HEK293 (cell line): ENCODE data around the gene AXL.
"Not testable (repeated sequence)": the region's sequence is repeated elsewhere in the genome, so short reads cannot be mapped to it uniquely, and the experiment has no call there.

Source experiments
- CTCF ChIA-PET: fragments of 350-600 bp; formaldehyde crosslinking; extraction: SDS; loops from one replicate; lab custom pipeline; 2021; ENCODE audit warnings: antibody characterized with exemption; lab: Yijun Ruan, JAX
- POLR2A ChIA-PET: fragments of 300-600 bp; formaldehyde crosslinking; extraction: SDS; loops from one replicate; lab custom pipeline; 2020; ENCODE audit warnings: antibody characterized with exemption, inconsistent platforms; lab: Yijun Ruan, JAX
- H3K27ac ChIP-seq: fragments of 200-500 bp; sonication (Bioruptor generic); 2 replicates; pipeline ENCODE4 v1.5.1; 2014; ENCODE audit warnings: low read depth, low read length, control low read depth, inconsistent platforms; ENCODE audit errors: extremely low read depth
- H3K36me3 ChIP-seq, 2 experiments: fragments of 200-500 bp in 1 of 2; sonication (Bioruptor generic) in 1 of 2; 1 replicate in 1 of 2; 2 replicates in 1 of 2; pipeline ENCODE4 v1.5.1; 2014 to 2017; ENCODE audit warnings: inconsistent platforms in 2 of 2, low read length in 2 of 2; ENCODE audit not compliant: control insufficient read depth in 2 of 2, insufficient read depth in 1 of 2
- H3K4me1 ChIP-seq: fragments of 200-500 bp; sonication (Bioruptor generic); 2 replicates; pipeline ENCODE4 v1.5.1; 2014; ENCODE audit warnings: mild to moderate bottlenecking, low read length, inconsistent platforms; ENCODE audit not compliant: control insufficient read depth, insufficient read depth
- H3K4me3 ChIP-seq: 2 replicates; pipeline ENCODE4 v1.5.1; 2011; ENCODE audit warnings: low read depth, mild to moderate bottlenecking, control low read depth, low read length, moderate library complexity
- H3K9me3 ChIP-seq: fragments of 200-500 bp; sonication (Bioruptor generic); 2 replicates; pipeline ENCODE4 v1.5.1; 2014; ENCODE audit warnings: low read depth, low read length, inconsistent platforms; ENCODE audit not compliant: control insufficient read depth, insufficient read depth
- EGR2 ChIP-seq: fragments of 450-650 bp; formaldehyde crosslinking; IDR thresholded peaks from 2 replicates; pipeline ENCODE4 v1.5.1; 2016; ENCODE audit warnings: low read depth, missing biosample characterization, missing genetic modification characterization
- GLIS1 ChIP-seq: fragments of 450-650 bp; formaldehyde crosslinking; IDR thresholded peaks from 2 replicates; pipeline ENCODE4 v1.5.1; 2016; ENCODE audit warnings: missing biosample characterization, missing genetic modification characterization
- KLF1 ChIP-seq: fragments of 450-650 bp; formaldehyde crosslinking; IDR thresholded peaks from 2 replicates; pipeline ENCODE4 v1.5.1; 2016; ENCODE audit warnings: missing biosample characterization, missing genetic modification characterization
- KLF8 ChIP-seq: fragments of 450-650 bp; formaldehyde crosslinking; IDR thresholded peaks from 2 replicates; pipeline ENCODE4 v1.5.1; 2016; ENCODE audit warnings: missing biosample characterization, missing genetic modification characterization
- SCRT2 ChIP-seq: fragments of 450-650 bp; formaldehyde crosslinking; IDR thresholded peaks from 2 replicates; pipeline ENCODE4 v1.5.1; 2016; ENCODE audit warnings: missing biosample characterization, missing genetic modification characterization
- SP7 ChIP-seq: fragments of 450-650 bp; formaldehyde crosslinking; IDR thresholded peaks from 2 replicates; pipeline ENCODE4 v1.5.1; 2016; ENCODE audit warnings: missing biosample characterization, missing genetic modification characterization
- ZBTB10 ChIP-seq: fragments of 450-650 bp; formaldehyde crosslinking; IDR thresholded peaks from 2 replicates; pipeline ENCODE4 v1.5.1; 2016; ENCODE audit warnings: missing biosample characterization, missing genetic modification characterization
- ZBTB17 ChIP-seq: fragments of 450-650 bp; formaldehyde crosslinking; IDR thresholded peaks from 2 replicates; pipeline ENCODE4 v1.5.1; 2016; ENCODE audit warnings: missing biosample characterization, missing genetic modification characterization
- ZNF2 ChIP-seq: fragments of 450-650 bp; formaldehyde crosslinking; IDR thresholded peaks from 2 replicates; pipeline ENCODE4 v1.5.1; 2016; ENCODE audit warnings: missing biosample characterization, missing genetic modification characterization
- ZNF239 ChIP-seq: fragments of 450-650 bp; formaldehyde crosslinking; IDR thresholded peaks from 2 replicates; pipeline ENCODE4 v1.5.1; 2016; ENCODE audit warnings: missing biosample characterization, missing genetic modification characterization
- ZNF366 ChIP-seq: fragments of 450-650 bp; formaldehyde crosslinking; conservative IDR thresholded peaks from 2 replicates; pipeline ENCODE4 v1.5.1; 2016; ENCODE audit warnings: missing biosample characterization, missing genetic modification characterization
- ZNF394 ChIP-seq: fragments of 450-650 bp; formaldehyde crosslinking; IDR thresholded peaks from 2 replicates; pipeline ENCODE4 v1.5.1; 2016; ENCODE audit warnings: missing biosample characterization, missing genetic modification characterization, mild to moderate bottlenecking, moderate library complexity, borderline replicate concordance
- ZNF600 ChIP-seq: fragments of 450-650 bp; formaldehyde crosslinking; IDR thresholded peaks from 2 replicates; pipeline ENCODE4 v1.5.1; 2016; ENCODE audit warnings: missing biosample characterization, missing genetic modification characterization
- ZNF654 ChIP-seq: fragments of 450-650 bp; formaldehyde crosslinking; IDR thresholded peaks from 2 replicates; pipeline ENCODE4 v1.5.1; 2016; ENCODE audit warnings: low read depth, missing biosample characterization, missing genetic modification characterization
- ZNF660 ChIP-seq: fragments of 450-650 bp; IDR thresholded peaks from 2 replicates; pipeline ENCODE4 v1.5.1; 2018; ENCODE audit warnings: missing biosample characterization, mild to moderate bottlenecking, missing genetic modification characterization
- ZNF692 ChIP-seq: fragments of 450-650 bp; formaldehyde crosslinking; IDR thresholded peaks from 2 replicates; pipeline ENCODE4 v1.5.1; 2016; ENCODE audit warnings: missing biosample characterization, missing genetic modification characterization
- ZSCAN30 ChIP-seq: fragments of 450-650 bp; IDR thresholded peaks from 2 replicates; pipeline ENCODE4 v1.5.1; 2018; ENCODE audit warnings: missing biosample characterization, mild to moderate bottlenecking, missing genetic modification characterization, moderate library complexity
- ZXDB ChIP-seq: fragments of 450-650 bp; formaldehyde crosslinking; IDR thresholded peaks from 2 replicates; pipeline ENCODE4 v1.5.1; 2016; ENCODE audit warnings: missing biosample characterization, missing genetic modification characterization
- TF ChIP-seq, protein P1 (sequence below): fragments of 450-650 bp; formaldehyde crosslinking; IDR thresholded peaks from 2 replicates; pipeline ENCODE4 v1.5.1; 2016; ENCODE audit warnings: missing biosample characterization, missing genetic modification characterization
- TF ChIP-seq, protein P2 (sequence below): fragments of 450-650 bp; formaldehyde crosslinking; IDR thresholded peaks from 2 replicates; pipeline ENCODE4 v1.5.1; 2016; ENCODE audit warnings: missing biosample characterization, missing genetic modification characterization
- TF ChIP-seq, protein P3 (sequence below): fragments of 450-650 bp; IDR thresholded peaks from 2 replicates; pipeline ENCODE4 v1.5.1; 2018; ENCODE audit warnings: missing biosample characterization, mild to moderate bottlenecking, missing genetic modification characterization

AXL gene

GRCh38 chr19:41204338-41204737 lies 14.7 kb upstream of the AXL start:
- H3K27ac ChIP-seq, H3K4me1 ChIP-seq, H3K4me3 ChIP-seq, H3K9me3 ChIP-seq, H3K36me3 ChIP-seq: not testable (repeated sequence)
- POLR2A ChIA-PET, result interaction anchor here (0.7 to 2.7 kb wide), 6 partner anchors 22 to 104 kb away, joined by 3 to 64 read pairs (median 6); partner anchors contain the start of gene HNRNPUL1
- CTCF ChIA-PET, result interaction anchor here (0.5 to 11.0 kb wide), 42 partner anchors 9 to 502 kb away, joined by 3 to 184 read pairs (median 4); partner anchors contain the start of genes AXL and HNRNPUL1
- peak; percentile 97 for TF ChIP-seq ZNF654
- TF ChIP-seq ZNF239 (tag by site-specific recombination), result 0 out of 2 replicates have a peak, but pooled peaks have one; percentile 8
- TF ChIP-seq ZNF600, result peak; percentile 41; the same call in 1 of the 2 replicates
- TF ChIP-seq KLF8 (tag by site-specific recombination), result peak; percentile 58; the same call in 1 of the 2 replicates
- TF ChIP-seq, protein P1, sequence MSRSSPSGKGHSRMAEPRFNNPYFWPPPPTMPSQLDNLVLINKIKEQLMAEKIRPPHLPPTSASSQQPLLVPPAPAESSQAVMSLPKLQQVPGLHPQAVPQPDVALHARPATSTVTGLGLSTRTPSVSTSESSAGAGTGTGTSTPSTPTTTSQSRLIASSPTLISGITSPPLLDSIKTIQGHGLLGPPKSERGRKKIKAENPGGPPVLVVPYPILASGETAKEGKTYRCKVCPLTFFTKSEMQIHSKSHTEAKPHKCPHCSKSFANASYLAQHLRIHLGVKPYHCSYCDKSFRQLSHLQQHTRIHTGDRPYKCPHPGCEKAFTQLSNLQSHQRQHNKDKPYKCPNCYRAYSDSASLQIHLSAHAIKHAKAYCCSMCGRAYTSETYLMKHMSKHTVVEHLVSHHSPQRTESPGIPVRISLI (tag by site-specific recombination), result peak; percentile 27; the same call in 1 of the 2 replicates
- 0 out of 2 replicates have a peak, but pooled peaks have one; percentile 7 for TF ChIP-seq KLF1 (tag by site-specific recombination)
- 0 out of 2 replicates have a peak, but pooled peaks have one; percentile 49 for TF ChIP-seq ZXDB
- peak; percentile 17; the same call in 1 of the 2 replicates for TF ChIP-seq SCRT2
- 0 out of 2 replicates have a peak, but pooled peaks have one; percentile 27 for TF ChIP-seq GLIS1
- peak; percentile 60 for TF ChIP-seq SP7
- 0 out of 2 replicates have a peak, but pooled peaks have one; percentile 6 for TF ChIP-seq EGR2 (tag by site-specific recombination)
- peak; percentile 55; the same call in 1 of the 2 replicates for TF ChIP-seq ZBTB17
- TF ChIP-seq, protein P2, sequence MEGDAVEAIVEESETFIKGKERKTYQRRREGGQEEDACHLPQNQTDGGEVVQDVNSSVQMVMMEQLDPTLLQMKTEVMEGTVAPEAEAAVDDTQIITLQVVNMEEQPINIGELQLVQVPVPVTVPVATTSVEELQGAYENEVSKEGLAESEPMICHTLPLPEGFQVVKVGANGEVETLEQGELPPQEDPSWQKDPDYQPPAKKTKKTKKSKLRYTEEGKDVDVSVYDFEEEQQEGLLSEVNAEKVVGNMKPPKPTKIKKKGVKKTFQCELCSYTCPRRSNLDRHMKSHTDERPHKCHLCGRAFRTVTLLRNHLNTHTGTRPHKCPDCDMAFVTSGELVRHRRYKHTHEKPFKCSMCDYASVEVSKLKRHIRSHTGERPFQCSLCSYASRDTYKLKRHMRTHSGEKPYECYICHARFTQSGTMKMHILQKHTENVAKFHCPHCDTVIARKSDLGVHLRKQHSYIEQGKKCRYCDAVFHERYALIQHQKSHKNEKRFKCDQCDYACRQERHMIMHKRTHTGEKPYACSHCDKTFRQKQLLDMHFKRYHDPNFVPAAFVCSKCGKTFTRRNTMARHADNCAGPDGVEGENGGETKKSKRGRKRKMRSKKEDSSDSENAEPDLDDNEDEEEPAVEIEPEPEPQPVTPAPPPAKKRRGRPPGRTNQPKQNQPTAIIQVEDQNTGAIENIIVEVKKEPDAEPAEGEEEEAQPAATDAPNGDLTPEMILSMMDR (tag by site-specific recombination), result peak; percentile 85
- TF ChIP-seq ZSCAN30 (tag by site-specific recombination), result peak; percentile 67; the same call in 1 of the 2 replicates
- peak; percentile 51; the same call in 1 of the 2 replicates for TF ChIP-seq ZNF692 (tag by site-specific recombination)
- 0 out of 2 replicates have a peak, but pooled peaks have one; percentile 14 for TF ChIP-seq ZNF394 (tag by site-specific recombination)
- TF ChIP-seq ZBTB10 (tag by site-specific recombination), result peak; percentile 18; the same call in 1 of the 2 replicates
- peak; percentile 83 for TF ChIP-seq ZNF660 (tag by site-specific recombination)
- TF ChIP-seq, protein P3, sequence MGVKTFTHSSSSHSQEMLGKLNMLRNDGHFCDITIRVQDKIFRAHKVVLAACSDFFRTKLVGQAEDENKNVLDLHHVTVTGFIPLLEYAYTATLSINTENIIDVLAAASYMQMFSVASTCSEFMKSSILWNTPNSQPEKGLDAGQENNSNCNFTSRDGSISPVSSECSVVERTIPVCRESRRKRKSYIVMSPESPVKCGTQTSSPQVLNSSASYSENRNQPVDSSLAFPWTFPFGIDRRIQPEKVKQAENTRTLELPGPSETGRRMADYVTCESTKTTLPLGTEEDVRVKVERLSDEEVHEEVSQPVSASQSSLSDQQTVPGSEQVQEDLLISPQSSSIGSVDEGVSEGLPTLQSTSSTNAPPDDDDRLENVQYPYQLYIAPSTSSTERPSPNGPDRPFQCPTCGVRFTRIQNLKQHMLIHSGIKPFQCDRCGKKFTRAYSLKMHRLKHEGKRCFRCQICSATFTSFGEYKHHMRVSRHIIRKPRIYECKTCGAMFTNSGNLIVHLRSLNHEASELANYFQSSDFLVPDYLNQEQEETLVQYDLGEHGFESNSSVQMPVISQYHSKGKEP (tag by site-specific recombination), result 0 out of 2 replicates have a peak, but pooled peaks have one; percentile 12
- TF ChIP-seq ZNF366 (tag by site-specific recombination), result peak; percentile 78
- TF ChIP-seq ZNF2 (tag by site-specific recombination), result 0 out of 2 replicates have a peak, but pooled peaks have one; percentile 57
